MG63 (cell line): ENCODE results near the gene C3orf49. TPM values are rescaled to one million over a fixed set of nuclear protein-coding genes. Genes with fewer than 3 reads are reported as not detected.
A peak's percentile ranks its signal among the peaks of the same experiment; 100 is the strongest.

Source experiments
- DNase-seq: peaks from one replicate; pipeline ENCODE4 v3.0.0-alpha.2; 2020
- H3K27me3 ChIP-seq: fragments of 250-450 bp; sonication (Bioruptor Pico); 2 replicates; pipeline ENCODE4 v1.5.1; 2020; ENCODE audit warnings: mild to moderate bottlenecking, moderate library complexity
- H3K36me3 ChIP-seq: fragments of 250-450 bp; sonication (Bioruptor Pico); 2 replicates; pipeline ENCODE4 v1.5.1; 2020; ENCODE audit warnings: mild to moderate bottlenecking, moderate library complexity
- H3K4me3 ChIP-seq: fragments of 250-450 bp; sonication (Bioruptor Pico); 2 replicates; pipeline ENCODE4 v1.5.1; 2020; ENCODE audit warnings: mild to moderate bottlenecking, moderate library complexity
- H3K9me3 ChIP-seq: fragments of 250-450 bp; sonication (Bioruptor Pico); 2 replicates; pipeline ENCODE4 v1.5.1; 2020; ENCODE audit warnings: mild to moderate bottlenecking, moderate library complexity
- total RNA-seq: library from RNA; depleted of rRNA; stranded (reverse); fragments of >200 nt; shearing (Covaris generic); gene quantifications from 2 replicates; pipeline ENCODE4 v1.2.3, GENCODE V29; 2014; ENCODE audit warnings: low replicate concordance

C3orf49 gene
- total RNA-seq, 1 experiment from 2014 or later: not detected

- no peak overlapping the region for H3K4me3 ChIP-seq
- peaks cover 3% of the 10 kb centered on the region for H3K36me3 ChIP-seq
- no peaks in the 10 kb centered on the region for H3K27me3 ChIP-seq
- H3K9me3 ChIP-seq: no peaks in the 10 kb centered on the region
- no peak for DNase-seq
Observed at GRCh38 chr3:63841704-63842103, 22.6 kb downstream of the C3orf49 start.

DNA sequence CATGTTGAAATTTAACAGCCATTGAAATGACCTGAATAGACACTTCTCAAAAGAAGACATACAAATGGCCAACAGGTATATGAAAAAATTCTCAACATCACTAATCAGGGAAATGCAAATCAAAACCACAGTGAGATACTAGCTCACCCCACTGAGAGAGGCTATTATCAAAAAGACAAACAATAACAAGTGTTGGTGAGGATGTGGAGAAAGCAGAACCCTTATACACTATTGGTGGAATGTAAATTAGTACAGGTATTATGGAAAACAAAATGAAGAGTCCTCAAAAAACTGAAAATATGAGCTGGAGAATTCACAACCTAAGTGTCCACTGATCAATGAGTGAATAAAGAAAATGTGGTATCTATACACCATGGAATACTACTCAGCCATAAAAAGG is 23.0 kb downstream of the C3orf49 start:
- DNase-seq: no peak

DNA sequence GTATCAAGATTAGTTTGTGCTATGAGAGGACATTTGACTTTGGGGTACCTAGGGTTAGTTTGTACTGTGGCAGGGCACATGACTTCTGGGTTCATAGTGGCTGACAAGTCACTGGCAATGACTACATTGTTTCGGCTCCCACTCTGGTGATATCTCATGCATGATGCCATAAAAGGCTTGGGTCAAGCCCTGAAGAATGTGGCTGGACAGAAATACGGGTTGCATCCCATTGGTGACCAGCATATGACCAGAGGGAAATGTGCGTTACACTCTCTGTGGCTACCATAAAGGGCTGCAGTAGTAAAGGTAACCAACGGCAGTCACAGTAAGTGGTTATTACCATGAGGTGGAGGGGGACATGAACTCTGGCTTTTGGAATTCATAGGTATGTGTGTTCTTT is 26.1 kb downstream of the C3orf49 start:
- Histone ChIP-seq H3K36me3 (no peaks in the 10 kb centered on the region; the same call in 1 of the 2 replicates), H3K9me3 (no peaks in the 10 kb centered on the region), H3K27me3 (no peaks in the 10 kb centered on the region), H3K4me3 (no peak overlapping the region)
- DNase-seq: no peak

More for the DNA sequence above, 23.0 kb downstream of the C3orf49 start:
- no peak overlapping the region for H3K4me3 ChIP-seq
- H3K9me3 ChIP-seq: no peaks in the 10 kb centered on the region
- H3K27me3 ChIP-seq: no peaks in the 10 kb centered on the region
- H3K36me3 ChIP-seq: peaks cover 3% of the 10 kb centered on the region

DNA sequence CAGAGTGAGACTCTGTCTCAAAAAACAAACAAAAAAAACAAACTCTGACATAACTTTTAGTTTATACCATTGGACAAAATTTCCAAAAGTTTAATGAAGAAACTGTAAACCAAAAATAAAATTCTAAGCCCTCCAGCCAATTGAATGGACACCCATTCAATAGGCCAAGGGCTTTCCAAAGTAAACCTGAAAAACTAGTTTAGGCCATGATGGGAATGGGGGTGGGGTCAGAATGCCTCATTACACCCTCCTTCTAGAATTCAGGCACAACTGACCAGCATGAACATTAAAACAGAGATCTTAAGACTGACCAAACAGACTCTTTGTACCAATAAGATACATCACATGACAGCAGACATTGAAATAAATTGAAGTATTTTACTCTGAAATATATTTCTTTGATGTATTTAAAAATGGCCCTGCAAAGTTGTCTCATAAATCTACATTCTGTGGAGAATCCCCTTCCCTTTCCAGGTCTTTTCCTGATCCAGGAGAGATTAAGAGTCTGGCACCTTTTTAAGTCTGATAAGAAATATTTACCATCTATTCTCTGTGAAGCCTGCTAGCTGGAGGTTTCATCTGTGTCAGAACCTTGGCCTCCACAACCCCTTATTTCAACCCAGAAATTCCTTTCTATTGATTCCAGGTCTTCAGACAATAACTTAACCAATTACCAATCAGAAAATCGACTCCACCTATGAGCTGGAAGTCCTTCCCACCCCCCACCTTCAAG is 28.8 kb downstream of the C3orf49 start:
- Histone ChIP-seq H3K27me3 (no peaks in the 10 kb centered on the region), H3K36me3 (no peaks in the 10 kb centered on the region; the same call in 1 of the 2 replicates), H3K9me3 (no peaks in the 10 kb centered on the region), H3K4me3 (no peak overlapping the region)
- no peak for DNase-seq

GRCh38 chr3:63849175-63849574 is 30.1 kb downstream of the C3orf49 start:
- Histone ChIP-seq H3K27me3 (no peaks in the 10 kb centered on the region), H3K9me3 (no peaks in the 10 kb centered on the region), H3K36me3 (no peaks in the 10 kb centered on the region), H3K4me3 (no peak overlapping the region)
- no peak for DNase-seq

DNA sequence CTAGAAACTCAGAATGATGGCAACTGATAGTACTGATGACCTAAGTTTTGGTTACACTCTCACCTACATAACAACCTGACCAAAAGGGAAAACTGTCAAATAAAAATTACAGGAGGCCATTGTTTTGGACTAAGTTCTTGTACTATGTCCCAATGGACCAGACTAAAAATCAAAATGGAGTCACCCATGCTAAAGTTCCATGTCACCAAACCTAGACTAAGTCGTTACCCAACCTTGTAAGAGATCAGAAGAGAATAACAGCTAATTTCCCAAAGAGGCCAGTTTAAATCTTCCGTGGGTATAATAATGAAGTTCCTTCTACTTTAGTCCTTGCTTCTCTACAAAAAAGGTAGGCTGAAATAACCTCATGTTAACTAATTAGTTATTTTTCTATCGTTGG is 32.2 kb downstream of the C3orf49 start:
- Histone ChIP-seq H3K9me3 (no peaks in the 10 kb centered on the region), H3K4me3 (no peak overlapping the region)

DNA sequence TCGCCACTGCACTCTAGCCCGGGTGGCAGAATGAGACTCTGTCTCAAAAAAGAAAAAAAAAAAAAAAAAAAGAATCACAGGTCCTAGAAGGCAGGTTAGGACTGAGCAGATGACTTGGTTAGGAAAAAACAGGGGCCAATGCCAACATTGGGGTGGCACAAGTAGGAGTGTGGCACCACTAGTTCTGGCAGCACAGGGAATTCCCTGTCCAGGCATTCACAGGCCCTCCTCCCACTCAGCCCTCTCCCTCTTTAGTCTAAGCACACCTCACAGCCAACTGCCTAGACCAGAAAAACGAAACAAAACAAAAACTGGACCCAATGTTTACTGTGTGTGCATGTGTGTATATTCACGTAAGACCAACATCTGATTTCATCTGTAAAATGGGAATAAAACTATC is 34.0 kb downstream of the C3orf49 start:
- DNase-seq: no peak
- H3K9me3 ChIP-seq: no peaks in the 10 kb centered on the region
- no peaks in the 10 kb centered on the region for H3K27me3 ChIP-seq
- H3K4me3 ChIP-seq: no peak overlapping the region
- H3K36me3 ChIP-seq: no peaks in the 10 kb centered on the region

More for the DNA sequence above, 32.2 kb downstream of the C3orf49 start:
- H3K27me3 ChIP-seq: no peaks in the 10 kb centered on the region
- H3K36me3 ChIP-seq: no peaks in the 10 kb centered on the region
- no peak for DNase-seq

DNA sequence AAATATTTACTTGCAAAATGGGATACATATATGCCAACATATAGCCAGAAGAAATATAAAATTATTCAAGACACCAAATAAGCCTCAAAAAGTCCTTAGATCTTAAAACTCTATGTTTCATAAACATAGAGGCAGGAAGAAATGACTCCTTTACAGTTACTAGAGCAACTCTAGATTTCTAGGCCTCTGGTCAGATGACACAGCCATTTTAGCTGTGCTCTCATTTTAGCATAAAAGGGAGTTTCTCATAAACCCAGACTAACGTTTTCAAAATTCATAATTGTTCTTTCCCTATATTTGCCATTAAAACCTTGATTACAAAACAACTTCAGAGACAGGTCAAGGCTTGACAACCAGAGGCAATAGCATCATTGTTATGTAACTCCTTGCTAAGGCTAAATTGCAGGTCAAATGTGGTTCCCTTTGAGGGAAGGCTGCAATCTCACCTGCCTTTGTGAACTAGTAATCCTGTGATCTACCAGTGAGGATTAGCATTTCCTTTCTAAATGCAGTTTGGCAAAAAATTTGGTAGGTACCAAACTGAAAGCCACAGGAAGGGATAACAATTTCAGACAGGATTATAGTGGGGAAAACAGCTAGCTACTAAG is 36.3 kb downstream of the C3orf49 start:
- Histone ChIP-seq H3K4me3 (no peak overlapping the region), H3K36me3 (no peaks in the 10 kb centered on the region), H3K9me3 (no peaks in the 10 kb centered on the region), H3K27me3 (no peaks in the 10 kb centered on the region)
- no peak for DNase-seq

DNA sequence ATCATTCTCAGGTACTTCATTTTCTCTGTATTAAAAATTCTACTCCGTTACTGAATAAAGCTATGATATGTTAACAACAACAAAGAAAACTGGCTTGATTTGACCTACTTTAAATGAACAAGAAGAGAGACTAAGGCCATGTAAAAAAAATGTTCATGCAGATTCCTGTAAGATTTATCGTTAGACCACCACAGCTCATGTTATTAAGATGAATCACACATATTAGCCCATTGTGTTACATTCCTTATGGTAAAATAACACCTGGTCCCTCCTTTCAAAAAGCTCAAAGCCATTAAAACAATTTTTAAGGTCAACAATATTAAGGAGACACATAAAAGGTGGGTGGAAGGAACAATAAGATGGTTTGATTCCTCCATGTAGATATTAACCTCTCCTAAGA is 38.2 kb downstream of the C3orf49 start:
- Histone ChIP-seq H3K4me3 (no peak overlapping the region), H3K36me3 (no peaks in the 10 kb centered on the region), H3K27me3 (no peaks in the 10 kb centered on the region), H3K9me3 (no peaks in the 10 kb centered on the region)
- no peak for DNase-seq

DNA sequence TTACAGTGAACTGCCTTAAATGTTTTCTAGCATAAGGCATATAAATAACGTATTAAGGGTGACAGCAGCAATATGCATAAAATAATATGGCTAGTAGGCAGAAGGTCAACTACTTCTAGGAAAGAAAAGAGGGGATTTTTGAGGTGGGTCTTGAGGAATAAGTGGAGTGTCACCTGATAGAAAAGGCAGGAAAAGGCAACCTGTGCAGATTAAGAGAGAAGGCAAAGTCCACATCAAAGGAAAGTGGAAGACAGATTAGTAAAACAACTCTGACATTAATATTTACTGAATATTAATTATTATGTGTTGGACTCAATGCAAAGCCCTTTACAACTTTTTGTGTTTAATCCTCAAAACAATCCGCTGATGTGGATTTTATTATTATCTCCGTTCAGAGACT is 41.7 kb downstream of the C3orf49 start:
- no peak for DNase-seq
- Histone ChIP-seq H3K36me3 (no peaks in the 10 kb centered on the region), H3K4me3 (no peak overlapping the region), H3K9me3 (no peaks in the 10 kb centered on the region), H3K27me3 (no peaks in the 10 kb centered on the region)

DNA sequence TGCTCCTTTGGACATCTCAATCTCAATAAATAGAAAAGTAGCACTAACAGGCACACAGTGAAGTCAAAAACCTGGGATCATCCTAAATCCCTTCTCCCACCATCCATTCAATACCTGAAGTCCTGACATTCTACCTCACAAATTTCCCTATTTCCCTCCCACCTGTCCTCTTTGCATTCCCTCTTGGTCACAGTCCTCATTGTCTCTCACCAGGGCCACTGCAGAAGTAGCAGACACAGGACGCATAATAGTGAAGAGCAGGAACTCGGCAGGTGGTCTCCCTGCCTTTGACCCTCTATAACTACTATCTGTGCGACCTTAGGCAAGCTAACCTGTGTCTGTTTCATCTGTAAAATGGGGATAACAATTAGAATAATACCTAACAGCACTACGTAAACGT is 42.2 kb downstream of the C3orf49 start:
- Histone ChIP-seq H3K4me3 (no peak overlapping the region), H3K36me3 (no peaks in the 10 kb centered on the region), H3K9me3 (no peaks in the 10 kb centered on the region), H3K27me3 (no peaks in the 10 kb centered on the region)
- DNase-seq: no peak

DNA sequence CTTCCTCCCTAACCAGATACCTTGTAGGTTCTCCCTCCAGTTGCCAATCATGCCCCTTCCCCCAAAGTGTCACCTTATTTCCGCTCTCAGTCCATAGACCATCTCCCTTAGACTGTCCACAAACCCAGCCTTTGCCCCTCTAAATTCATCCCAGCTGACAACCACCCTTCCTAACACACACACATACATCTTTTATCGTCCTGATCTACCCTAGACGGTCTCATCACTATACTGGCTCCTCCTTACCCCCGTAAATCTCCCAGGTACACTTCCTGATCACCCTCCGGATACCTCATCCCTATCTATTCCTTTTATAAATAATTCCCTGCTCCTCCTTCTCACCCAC is 43.7 kb downstream of the C3orf49 start:
- Histone ChIP-seq H3K4me3 (peak overlapping the region; percentile 88), H3K36me3 (peaks cover 5% of the 10 kb centered on the region; the same call in 1 of the 2 replicates)
- DNase-seq: no peak

GRCh38 chr3:63863150-63864007 is 44.3 kb downstream of the C3orf49 start, which contains the start of the genes ATXN7 and THOC7:
TSS of gene ATXN7 (plus strand) at chr3:63863867. CDS start at chr3:63912599, 48,732 bp downstream.
TSS of gene THOC7 (minus strand) at chr3:63863805. CDS start at chr3:63863790, 15 bp downstream.
- peak within 1 kb of the TSS; percentile 88 for H3K4me3 ChIP-seq
- H3K27me3 ChIP-seq: no peaks in the 10 kb centered on the region
- H3K36me3 ChIP-seq: peaks cover 5% of the 10 kb centered on the region; the same call in 1 of the 2 replicates
- peak; percentile 66 for DNase-seq
- no peaks in the 10 kb centered on the region for H3K9me3 ChIP-seq

More for the DNA sequence above, 43.7 kb downstream of the C3orf49 start:
- H3K9me3 ChIP-seq: no peaks in the 10 kb centered on the region
- no peaks in the 10 kb centered on the region for H3K27me3 ChIP-seq

- Histone ChIP-seq H3K9me3 (no peaks in the 10 kb centered on the region), H3K27me3 (no peaks in the 10 kb centered on the region), H3K36me3 (peaks cover 5% of the 10 kb centered on the region; the same call in 1 of the 2 replicates), H3K4me3 (peak overlapping the region; percentile 60)
- DNase-seq: peak; percentile 49
Observed at GRCh38 chr3:63864008-63864964, 45.2 kb downstream of the C3orf49 start.

DNA sequence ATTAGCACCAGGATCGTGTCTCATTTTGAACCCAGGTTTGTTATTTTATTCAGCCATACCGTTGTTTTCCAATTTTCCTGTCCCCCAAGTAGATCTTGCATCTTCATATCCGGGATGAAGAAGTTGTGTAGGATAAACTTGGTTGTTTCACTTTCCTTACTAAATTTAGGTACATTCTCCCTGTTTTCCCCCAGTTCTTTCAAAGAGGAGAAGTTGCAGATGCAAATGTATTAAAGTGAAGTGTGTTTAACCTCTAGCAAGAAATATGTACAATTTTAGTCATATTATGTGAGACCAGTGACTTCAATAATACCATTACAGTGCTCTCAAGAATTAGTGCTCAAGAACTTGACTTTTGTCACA is 45.8 kb downstream of the C3orf49 start:
- Histone ChIP-seq H3K4me3 (peak overlapping the region; percentile 60), H3K27me3 (no peaks in the 10 kb centered on the region), H3K36me3 (peaks cover 5% of the 10 kb centered on the region; the same call in 1 of the 2 replicates), H3K9me3 (no peaks in the 10 kb centered on the region)
- no peak for DNase-seq

GRCh38 chr3:63867225-63867624 is 48.1 kb downstream of the C3orf49 start:
- no peak for DNase-seq
- no peak overlapping the region for H3K4me3 ChIP-seq
- peaks cover 5% of the 10 kb centered on the region; the same call in 1 of the 2 replicates for H3K36me3 ChIP-seq
- no peaks in the 10 kb centered on the region for H3K27me3 ChIP-seq
- no peaks in the 10 kb centered on the region for H3K9me3 ChIP-seq
